ENCODE results near the gene CALHM1. TPM values are rescaled to one million over a fixed set of nuclear protein-coding genes. Genes with fewer than 3 reads are reported as not detected.

Gene CALHM1
- total and polyA plus RNA-seq, 2 of the 8 experiments (the other 6 are each of a cell fraction or from before 2014, with no cell fraction given): 0.29 to 0.34 TPM

- TF ChIP-seq, protein P1, sequence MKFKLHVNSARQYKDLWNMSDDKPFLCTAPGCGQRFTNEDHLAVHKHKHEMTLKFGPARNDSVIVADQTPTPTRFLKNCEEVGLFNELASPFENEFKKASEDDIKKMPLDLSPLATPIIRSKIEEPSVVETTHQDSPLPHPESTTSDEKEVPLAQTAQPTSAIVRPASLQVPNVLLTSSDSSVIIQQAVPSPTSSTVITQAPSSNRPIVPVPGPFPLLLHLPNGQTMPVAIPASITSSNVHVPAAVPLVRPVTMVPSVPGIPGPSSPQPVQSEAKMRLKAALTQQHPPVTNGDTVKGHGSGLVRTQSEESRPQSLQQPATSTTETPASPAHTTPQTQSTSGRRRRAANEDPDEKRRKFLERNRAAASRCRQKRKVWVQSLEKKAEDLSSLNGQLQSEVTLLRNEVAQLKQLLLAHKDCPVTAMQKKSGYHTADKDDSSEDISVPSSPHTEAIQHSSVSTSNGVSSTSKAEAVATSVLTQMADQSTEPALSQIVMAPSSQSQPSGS (IDR thresholded peaks at IDR 0.05; ENCODE audit: low read length): no peak
- TF ChIP-seq GABPA (IDR thresholded peaks at IDR 0.05; ENCODE audit: borderline replicate concordance, insufficient read depth, low read length) (no peak), TAF7 (optimal IDR thresholded peaks at IDR 0.05; ENCODE audit: borderline replicate concordance, low read depth, low read length) (no peak), POLR2A (IDR thresholded peaks at IDR 0.05; ENCODE audit: control extremely low read depth in 1 of 2, low read depth in 2 of 2, low read length in 2 of 2) (no peak), BCL11A (IDR thresholded peaks at IDR 0.05; ENCODE audit: low read depth in 2 of 2, low read length in 2 of 2) (no peak), YY1 (IDR thresholded peaks at IDR 0.05; ENCODE audit: low read depth, low read length) (no peak)
Measured at GRCh38 chr10:103491729-103492364, 33.1 kb upstream of the CALHM1 start (continued).

Data from H1 (cell line).